Gastroesophageal sphincter (tissue), 4 donors: Measurements from ENCODE around the gene TNKS1BP1. TPM values are rescaled to one million over a fixed set of nuclear protein-coding genes. Genes with fewer than 3 reads are reported as not detected.
A peak's percentile ranks its signal among the peaks of the same experiment; 100 is the strongest.

Experiments
- ATAC-seq: fragments of 150-250 bp; one replicate; pipeline ENCODE4 v1.9.1; 2016; ENCODE audit warnings: mild to moderate bottlenecking, moderate library complexity
- H3K27ac ChIP-seq, 4 donors: fragments of 200-600 bp; sonication (generic) in 3 of 4; 1 replicate in 3 of 4; 2 replicates in 1 of 4; pipeline ENCODE4 v1.5.1; 2016 to 2019
- H3K27me3 ChIP-seq: fragments of 200-600 bp; sonication (generic); one replicate; pipeline ENCODE4 v1.5.1; 2019
- H3K36me3 ChIP-seq, 2 donors: fragments of 200-600 bp; sonication (generic); one replicate each; pipeline ENCODE4 v1.5.1; 2019; ENCODE audit warnings: control low read depth in 1 of 2
- H3K4me1 ChIP-seq, 3 donors: fragments of 200-600 bp; sonication (generic); 1 replicate in 2 of 3; 2 replicates in 1 of 3; pipeline ENCODE4 v1.5.1; 2016 to 2019; ENCODE audit warnings: control low read depth in 2 of 3
- H3K4me3 ChIP-seq, 2 donors: fragments of 200-600 bp; sonication (generic); one replicate each; pipeline ENCODE4 v1.5.1; 2019; ENCODE audit warnings: mild to moderate bottlenecking in 1 of 2, moderate library complexity in 1 of 2
- H3K9me3 ChIP-seq, 3 donors: fragments of 200-600 bp; sonication (generic); one replicate each; pipeline ENCODE4 v1.5.1; 2017 to 2019; ENCODE audit warnings: control low read depth in 2 of 3
- EP300 ChIP-seq: sonication (generic); formaldehyde crosslinking; IDR thresholded peaks from one replicate; pipeline ENCODE4 v1.6.1; 2017; ENCODE audit warnings: antibody characterized with exemption, mild to moderate bottlenecking
- POLR2A ChIP-seq, 2 donors: fragments of 450-650 bp; IDR thresholded peaks; one replicate each; pipeline ENCODE4 v1.6.1; 2017; ENCODE audit warnings: antibody characterized with exemption in 2 of 2, mild to moderate bottlenecking in 2 of 2, moderate library complexity in 1 of 2
- POLR2AphosphoS5 ChIP-seq: sonication (generic); formaldehyde crosslinking; IDR thresholded peaks from one replicate; pipeline ENCODE4 v1.6.1; 2017; ENCODE audit warnings: antibody characterized with exemption
- WGBS, 2 donors: methylation state at CpG; one replicate each; pipeline ENCODE4 v1.1.5; 2018; ENCODE audit warnings: low coverage in 1 of 2; 5-methylcytosine and 5-hydroxymethylcytosine counted together
- total RNA-seq, 4 donors: library from RNA; depleted of rRNA; stranded (reverse); fragments of >200 nt; gene quantifications; one replicate each; pipeline ENCODE4 v1.1.0, GENCODE V29; 2016
- TF ChIP-seq, protein P1 (sequence below), 4 experiments: fragments of 200-600 bp in 2 of 4; fragments of 450-650 bp in 2 of 4; sonication (generic) in 1 of 4; IDR thresholded peaks; one replicate each; pipeline ENCODE4 v1.5.1; 2017 to 2019; ENCODE audit warnings: antibody characterized with exemption in 4 of 4, mild to moderate bottlenecking in 2 of 4, moderate library complexity in 2 of 4

TNKS1BP1 gene
- total RNA-seq, 4 donors from 2014 or later = 95.6 to 130 (median 108) TPM

DNA sequence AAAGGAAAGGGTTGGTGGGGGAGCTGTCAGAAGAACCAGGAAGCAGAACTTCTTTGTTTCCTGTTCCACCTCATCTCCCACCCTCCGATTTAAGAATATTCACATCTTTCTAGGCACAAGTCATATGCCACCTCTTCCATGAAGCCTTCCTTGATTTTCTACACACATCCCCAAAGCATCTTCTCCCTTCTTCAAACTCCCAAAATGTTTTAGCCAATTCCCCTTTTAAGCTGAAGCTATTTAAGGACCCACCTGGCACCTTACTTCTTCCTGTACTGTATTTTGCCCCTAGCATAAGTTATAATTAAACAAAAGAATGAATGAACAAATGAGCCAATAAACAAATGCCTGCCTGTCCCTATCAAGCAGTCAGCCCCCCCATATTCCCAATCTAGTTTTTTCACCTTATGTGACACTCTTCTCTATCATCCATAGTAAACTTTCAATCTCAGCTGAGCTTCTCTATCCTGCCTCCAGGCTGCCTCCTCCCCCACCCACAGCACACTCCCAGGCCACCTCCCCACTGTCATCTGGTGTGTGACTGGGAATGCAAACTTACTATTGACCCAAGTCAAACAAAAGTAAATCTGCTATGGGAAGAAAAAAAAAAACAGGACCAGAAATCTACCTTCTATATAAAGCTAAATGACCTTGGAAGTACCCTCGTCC lies 3.9 kb downstream of the TNKS1BP1 start:
- Histone ChIP-seq H3K4me3 (peak overlapping the region in 1 of 2 donors; percentile 96), H3K36me3 (peaks cover 3 to 50% of the 10 kb centered on the region in 2 donors), H3K4me1 (peaks cover 3 to 89% (median 62%) of the 10 kb centered on the region in 3 donors), H3K27ac (peak overlapping the region in 3 of 4 donors; percentile 97 to 98 (median 97)), H3K9me3 (no peaks in the 10 kb centered on the region), H3K27me3 (no peaks in the 10 kb centered on the region)
- no peak for ATAC-seq
- TF ChIP-seq, protein P1, sequence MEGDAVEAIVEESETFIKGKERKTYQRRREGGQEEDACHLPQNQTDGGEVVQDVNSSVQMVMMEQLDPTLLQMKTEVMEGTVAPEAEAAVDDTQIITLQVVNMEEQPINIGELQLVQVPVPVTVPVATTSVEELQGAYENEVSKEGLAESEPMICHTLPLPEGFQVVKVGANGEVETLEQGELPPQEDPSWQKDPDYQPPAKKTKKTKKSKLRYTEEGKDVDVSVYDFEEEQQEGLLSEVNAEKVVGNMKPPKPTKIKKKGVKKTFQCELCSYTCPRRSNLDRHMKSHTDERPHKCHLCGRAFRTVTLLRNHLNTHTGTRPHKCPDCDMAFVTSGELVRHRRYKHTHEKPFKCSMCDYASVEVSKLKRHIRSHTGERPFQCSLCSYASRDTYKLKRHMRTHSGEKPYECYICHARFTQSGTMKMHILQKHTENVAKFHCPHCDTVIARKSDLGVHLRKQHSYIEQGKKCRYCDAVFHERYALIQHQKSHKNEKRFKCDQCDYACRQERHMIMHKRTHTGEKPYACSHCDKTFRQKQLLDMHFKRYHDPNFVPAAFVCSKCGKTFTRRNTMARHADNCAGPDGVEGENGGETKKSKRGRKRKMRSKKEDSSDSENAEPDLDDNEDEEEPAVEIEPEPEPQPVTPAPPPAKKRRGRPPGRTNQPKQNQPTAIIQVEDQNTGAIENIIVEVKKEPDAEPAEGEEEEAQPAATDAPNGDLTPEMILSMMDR (IDR thresholded peaks at IDR 0.05) = no peak
- TF ChIP-seq POLR2A (IDR thresholded peaks at IDR 0.05) = no peak
- TF ChIP-seq POLR2AphosphoS5 = no peak
- WGBS, 2 donors = 25 to 59% methylated on average over 1 to 2 of the region's 2 CpGs

DNA sequence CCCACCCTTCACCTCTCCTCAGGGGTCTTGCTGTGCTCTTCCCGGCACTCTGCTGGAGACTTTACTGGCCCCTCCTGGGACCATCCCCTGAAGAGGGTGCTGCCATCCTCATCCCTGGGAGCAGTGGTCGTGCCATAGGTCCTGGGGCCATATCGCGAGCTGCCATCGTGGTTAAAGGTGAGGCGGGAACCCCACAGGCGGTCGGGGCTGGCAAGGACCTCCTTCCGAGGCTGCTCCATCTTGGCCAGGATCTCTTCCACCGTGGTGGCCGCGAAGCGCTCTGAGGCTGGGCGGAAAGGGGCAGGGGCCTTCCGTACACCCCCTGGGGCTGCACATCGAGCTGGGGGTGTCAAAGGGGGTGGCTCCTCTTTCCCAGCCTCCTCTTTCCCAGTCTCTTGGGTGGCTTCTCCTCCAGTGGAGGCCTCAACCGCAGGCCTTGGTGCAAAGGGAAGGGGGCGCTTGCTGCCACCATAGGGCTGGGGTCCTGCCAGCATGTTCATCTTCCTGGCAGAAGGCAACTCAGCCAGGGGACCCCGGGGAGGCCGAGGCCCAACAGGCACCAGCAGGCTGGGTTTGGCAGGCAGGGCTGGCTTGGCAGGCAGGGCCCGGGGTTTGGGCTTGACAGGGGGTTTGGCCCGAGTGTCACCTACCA lies 4.6 kb downstream of the TNKS1BP1 start:
- H3K27me3 ChIP-seq = no peaks in the 10 kb centered on the region
- H3K4me3 ChIP-seq = peak overlapping the region in 1 of 2 donors; percentile 24
- no peak for ATAC-seq
- TF ChIP-seq POLR2AphosphoS5 (no peak), POLR2A (IDR thresholded peaks at IDR 0.05) (no peak), EP300 (no peak)
- TF ChIP-seq, protein P1 (IDR thresholded peaks at IDR 0.05) = no peak
- peaks cover 0 to 89% (median 64%) of the 10 kb centered on the region in 3 donors for H3K4me1 ChIP-seq
- WGBS, 2 donors = 73 to 86% methylated on average over 3 to 4 of the region's 22 CpGs
- peak overlapping the region in 3 of 4 donors; percentile 97 to 98 (median 97) for H3K27ac ChIP-seq
- no peaks in the 10 kb centered on the region for H3K9me3 ChIP-seq
- peaks cover 3 to 56% of the 10 kb centered on the region in 2 donors for H3K36me3 ChIP-seq

DNA sequence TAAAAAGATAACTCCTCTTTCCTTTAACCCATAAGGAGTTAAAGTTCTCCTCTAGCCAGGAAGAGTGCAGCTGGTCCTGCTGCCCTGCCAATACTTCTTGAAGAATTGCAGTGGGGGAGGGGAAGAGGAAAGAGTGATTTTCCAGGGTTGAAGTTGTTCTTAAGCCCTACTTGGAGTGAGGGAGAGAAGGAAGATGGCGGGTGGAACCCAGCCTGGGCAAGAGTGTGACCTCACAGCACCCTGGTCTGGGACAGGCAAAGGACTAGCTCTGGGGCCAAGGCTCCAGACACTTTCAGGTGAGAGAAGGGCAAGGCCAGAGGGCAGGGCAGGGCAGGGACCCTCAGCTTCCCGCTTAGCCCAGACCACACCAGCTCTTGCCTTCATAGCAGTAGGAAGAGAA lies 6.6 kb downstream of the TNKS1BP1 start:
- peaks cover 3 to 76% of the 10 kb centered on the region in 2 donors for H3K36me3 ChIP-seq
- no peaks in the 10 kb centered on the region for H3K27me3 ChIP-seq
- peak overlapping the region in 3 of 4 donors; percentile 58 to 65 (median 60) for H3K27ac ChIP-seq
- H3K4me3 ChIP-seq = peak overlapping the region in 1 of 2 donors; percentile 20
- H3K4me1 ChIP-seq = peaks cover 0 to 100% (median 71%) of the 10 kb centered on the region in 3 donors
- no peak for TF ChIP-seq POLR2AphosphoS5
- TF ChIP-seq POLR2A (IDR thresholded peaks at IDR 0.05) = no peak
- WGBS, 2 donors = no CpG with 5 or more reads among the region's 2 CpGs
- H3K9me3 ChIP-seq = no peaks in the 10 kb centered on the region
- ATAC-seq = no peak

DNA sequence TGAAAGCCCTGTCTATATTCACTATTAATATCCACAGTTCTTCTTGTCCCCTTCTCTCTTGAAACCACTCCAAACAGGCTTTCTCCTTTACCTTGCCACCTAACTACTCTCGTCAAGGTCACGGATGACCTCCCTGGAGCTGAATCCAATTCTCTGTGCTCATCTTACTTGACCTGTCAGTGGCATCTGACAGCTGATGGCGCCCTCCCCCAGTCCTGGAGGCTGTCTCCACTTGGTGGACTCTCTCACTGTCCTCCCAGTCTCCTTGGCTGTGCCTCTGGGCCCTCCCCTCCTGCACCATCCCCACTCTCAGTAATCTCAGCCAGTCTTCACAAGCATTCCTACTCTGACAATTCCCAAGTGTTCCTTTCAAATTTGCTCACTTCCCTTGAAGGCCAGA lies 8.7 kb downstream of the TNKS1BP1 start:
- 46 to 55% methylated on average over 2 to 3 of the region's 3 CpGs for whole genome bisulfite sequencing, 2 donors
- Histone ChIP-seq H3K4me3 (no peak overlapping the region), H3K9me3 (no peaks in the 10 kb centered on the region), H3K27ac (peak overlapping the region in 3 of 4 donors; percentile 58 to 65 (median 60)), H3K36me3 (peaks cover 3 to 88% of the 10 kb centered on the region in 2 donors), H3K4me1 (peaks cover 8 to 100% (median 74%) of the 10 kb centered on the region in 3 donors), H3K27me3 (no peaks in the 10 kb centered on the region)
- ATAC-seq = no peak
- TF ChIP-seq EP300 (no peak), POLR2A (IDR thresholded peaks at IDR 0.05) (no peak), POLR2AphosphoS5 (no peak)
- TF ChIP-seq, protein P1 (IDR thresholded peaks at IDR 0.05) = no peak

DNA sequence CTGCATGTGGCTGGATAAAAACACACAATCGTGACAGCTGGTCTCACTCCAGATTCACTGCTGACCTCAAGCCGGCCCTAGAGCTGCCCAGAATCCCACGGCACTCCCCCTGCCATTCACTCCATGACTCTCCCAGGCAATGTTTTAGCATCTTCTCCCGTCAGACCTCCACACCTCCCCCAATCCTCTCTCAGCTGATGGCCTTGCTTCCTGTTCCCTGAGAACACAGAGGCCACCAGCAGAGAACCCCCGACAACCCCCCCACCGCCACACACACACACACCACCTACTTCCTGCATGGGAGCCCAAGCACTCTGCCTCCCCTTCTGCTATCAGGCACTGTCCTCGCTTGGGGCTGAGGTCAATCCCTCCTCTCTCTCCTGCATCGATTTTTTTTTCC lies 9.3 kb downstream of the TNKS1BP1 start:
- peaks cover 3 to 86% of the 10 kb centered on the region in 2 donors for H3K36me3 ChIP-seq
- H3K4me1 ChIP-seq = peaks cover 8 to 100% (median 74%) of the 10 kb centered on the region in 3 donors
- no peaks in the 10 kb centered on the region for H3K9me3 ChIP-seq
- WGBS, 2 donors = 14 to 22% methylated on average over 2 to 8 of the region's 8 CpGs
- H3K27ac ChIP-seq = peak overlapping the region in 3 of 4 donors; percentile 54 to 65 (median 58)
- TF ChIP-seq EP300 = no peak
- no peak for TF ChIP-seq POLR2AphosphoS5
- no peak for TF ChIP-seq POLR2A (IDR thresholded peaks at IDR 0.05)
- TF ChIP-seq, protein P1 (IDR thresholded peaks at IDR 0.05) = no peak
- no peaks in the 10 kb centered on the region for H3K27me3 ChIP-seq
- ATAC-seq = no peak
- no peak overlapping the region for H3K4me3 ChIP-seq
